Measurements from ENCODE around the gene TSC2. TPM values are rescaled to one million over a fixed set of nuclear protein-coding genes. Genes with fewer than 3 reads are reported as not detected.

The TSC2 gene
- polyA plus RNA-seq, 3 donors = 11.7 to 95.1 (median 20.8) TPM

DNA sequence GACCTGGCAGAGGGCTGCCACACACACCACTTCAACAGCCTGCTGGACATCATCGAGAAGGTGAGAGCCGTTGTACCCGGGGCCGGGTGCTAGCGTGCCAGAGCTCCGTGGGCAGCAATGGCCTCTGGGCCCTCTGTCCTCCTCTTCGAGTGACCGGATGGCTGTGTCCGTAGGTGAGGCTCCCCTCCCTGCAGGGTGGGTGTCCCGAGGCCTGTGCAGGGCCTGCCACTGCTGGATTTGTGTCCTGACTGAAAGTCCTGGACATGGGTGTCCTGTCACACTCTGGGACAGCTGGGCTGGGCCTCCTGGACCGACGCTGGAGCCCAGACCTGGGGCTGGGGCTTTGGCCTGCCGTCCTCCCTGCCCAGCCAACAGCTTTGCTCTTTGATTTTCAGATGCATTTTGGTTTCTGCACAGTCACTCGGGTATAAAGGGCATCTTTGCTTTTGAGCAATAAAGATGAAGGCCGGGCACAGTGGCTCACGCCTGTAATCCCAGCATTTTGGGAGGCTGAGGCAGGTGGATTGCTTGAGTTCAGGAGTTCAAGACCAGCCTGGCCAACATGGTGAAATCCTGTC lies 16.7 kb downstream of the TSC2 start:
- Mint-ChIP-seq H3K27me3 (ENCODE audit: low read depth in 3 of 3) (peaks cover 0 to 1% (median 0%) of the 10 kb centered on the region in 3 donors), H3K27ac (no peak overlapping the region), H3K9me3 (peaks cover 0 to 4% (median 0%) of the 10 kb centered on the region in 7 donors), H3K4me3 (no peak overlapping the region), H3K4me1 (no peaks in the 10 kb centered on the region), H3K36me3 (peaks cover 62 to 90% of the 10 kb centered on the region in 2 donors)
- Histone ChIP-seq H3K9me3 (replicated peaks in 1 of 2; ENCODE audit: control insufficient read depth in 1 of 2, insufficient read depth in 1 of 2, low read length in 2 of 2) (no peaks in the 10 kb centered on the region), H3K27me3 (ENCODE audit: control insufficient read depth in 2 of 2, insufficient read depth in 2 of 2, low read length in 2 of 2) (no peaks in the 10 kb centered on the region), H3K4me2 (replicated peaks; ENCODE audit: extremely low read depth, low read length, poor library complexity, severe bottlenecking) (no peak overlapping the region), H3K27ac (ENCODE audit: low read depth in 1 of 2, low read length in 2 of 2) (no peak overlapping the region), H3K36me3 (replicated peaks in 1 of 2; ENCODE audit: control insufficient read depth in 1 of 2, insufficient read depth in 2 of 2, low read length in 2 of 2) (peaks cover 66 to 90% of the 10 kb centered on the region in 2 donors), H3K4me1 (ENCODE audit: control insufficient read depth in 1 of 2, insufficient read depth in 2 of 2, low read length in 2 of 2) (no peaks in the 10 kb centered on the region), H3K79me2 (ENCODE audit: insufficient read depth, low read length) (no peaks in the 10 kb centered on the region), H3K9ac (ENCODE audit: insufficient read depth, low read length, poor library complexity, severe bottlenecking) (no peak overlapping the region), H4K20me1 (ENCODE audit: insufficient read depth, low read length) (no peaks in the 10 kb centered on the region), H2AFZ (ENCODE audit: insufficient read depth, low read depth, low read length, poor library complexity, severe bottlenecking) (no peak overlapping the region), H3K4me3 (replicated peaks in 1 of 3; ENCODE audit: low read depth in 2 of 3, low read length in 3 of 3) (no peak overlapping the region)
- 94% methylated on average over 16 of the region's 16 CpGs for WGBS (ENCODE audit: insufficient coverage)
- TF ChIP-seq CTCF (IDR thresholded peaks at IDR 0.05) = no peak
- no peak for DNase-seq
- intact Hi-C loops (cut with micrococcal nuclease) = no loop called here

- H3K36me3 ChIP-seq (replicated peaks in 1 of 2; ENCODE audit: control insufficient read depth in 1 of 2, insufficient read depth in 2 of 2, low read length in 2 of 2) = peaks cover 64 to 87% of the 10 kb centered on the region in 2 donors
- TF ChIP-seq CTCF (IDR thresholded peaks at IDR 0.05) = no peak
- Mint-ChIP-seq H3K27me3 (ENCODE audit: low read depth in 3 of 3) (peaks cover 0 to 1% (median 0%) of the 10 kb centered on the region in 3 donors), H3K4me1 (no peaks in the 10 kb centered on the region), H3K4me3 (no peak overlapping the region), H3K27ac (no peak overlapping the region), H3K9me3 (peaks cover 0 to 4% (median 0%) of the 10 kb centered on the region in 7 donors), H3K36me3 (peaks cover 61 to 90% of the 10 kb centered on the region in 2 donors)
- intact Hi-C loops (cut with micrococcal nuclease) = no loop called here
- H3K9ac ChIP-seq (ENCODE audit: insufficient read depth, low read length, poor library complexity, severe bottlenecking) = no peak overlapping the region
- H3K4me2 ChIP-seq (replicated peaks; ENCODE audit: extremely low read depth, low read length, poor library complexity, severe bottlenecking) = no peak overlapping the region
- no peak for DNase-seq
- H3K27ac ChIP-seq (ENCODE audit: low read depth in 1 of 2, low read length in 2 of 2) = no peak overlapping the region
- H3K79me2 ChIP-seq (ENCODE audit: insufficient read depth, low read length) = no peaks in the 10 kb centered on the region
- H2AFZ ChIP-seq (ENCODE audit: insufficient read depth, low read depth, low read length, poor library complexity, severe bottlenecking) = no peak overlapping the region
- no peaks in the 10 kb centered on the region for H4K20me1 ChIP-seq (ENCODE audit: insufficient read depth, low read length)
- 96% methylated on average over 9 of the region's 11 CpGs for WGBS (ENCODE audit: insufficient coverage)
- H3K4me3 ChIP-seq (replicated peaks in 1 of 3; ENCODE audit: low read depth in 2 of 3, low read length in 3 of 3) = no peak overlapping the region
- H3K27me3 ChIP-seq (ENCODE audit: control insufficient read depth in 2 of 2, insufficient read depth in 2 of 2, low read length in 2 of 2) = no peaks in the 10 kb centered on the region
- H3K4me1 ChIP-seq (ENCODE audit: control insufficient read depth in 1 of 2, insufficient read depth in 2 of 2, low read length in 2 of 2) = no peaks in the 10 kb centered on the region
- H3K9me3 ChIP-seq (replicated peaks in 1 of 2; ENCODE audit: control insufficient read depth in 1 of 2, insufficient read depth in 1 of 2, low read length in 2 of 2) = no peaks in the 10 kb centered on the region
Observed at GRCh38 chr16:2066139-2066538, 18.4 kb downstream of the TSC2 start.

Measured in CD14-positive monocyte (primary cell).